Tibial nerve (tissue), 4 donors: Measurements from ENCODE around the gene SOST. TPM values are rescaled to one million over a fixed set of nuclear protein-coding genes. Genes with fewer than 3 reads are reported as not detected.

Experiments
- DNase-seq, 2 donors: peaks; one replicate each; pipeline ENCODE4 v3.0.0-alpha.2; 2019; ENCODE audit warnings: low spot score in 2 of 2
- H3K27ac ChIP-seq, 4 donors: fragments of 200-600 bp; sonication (generic) in 3 of 4; one replicate each; pipeline ENCODE4 v1.5.1; 2017 to 2019; ENCODE audit warnings: mild to moderate bottlenecking in 1 of 4
- H3K27me3 ChIP-seq, 2 donors: fragments of 200-600 bp; sonication (generic) in 1 of 2; one replicate each; pipeline versions ENCODE4 v1.5.1 to v1.6.0; 2017 to 2019
- H3K36me3 ChIP-seq, 3 donors: fragments of 200-600 bp; sonication (generic); one replicate each; pipeline ENCODE4 v1.5.1; 2018 to 2019
- H3K4me1 ChIP-seq, 4 donors: fragments of 200-600 bp; sonication (generic) in 3 of 4; one replicate each; pipeline ENCODE4 v1.5.1; 2017 to 2019
- H3K4me3 ChIP-seq, 4 donors: fragments of 200-600 bp; sonication (generic) in 3 of 4; one replicate each; pipeline ENCODE4 v1.5.1; 2017 to 2019; ENCODE audit warnings: mild to moderate bottlenecking in 1 of 4, moderate library complexity in 1 of 4
- H3K9me3 ChIP-seq, 4 donors: fragments of 200-600 bp; sonication (generic) in 3 of 4; one replicate each; pipeline ENCODE4 v1.5.1; 2017 to 2019
- CTCF ChIP-seq, 5 experiments: fragments of 200-600 bp in 3 of 5; fragments of 450-650 bp in 2 of 5; sonication (generic) in 3 of 5; IDR thresholded peaks; one replicate each; pipeline ENCODE4 v1.5.1; 2016 to 2019; ENCODE audit warnings: antibody characterized with exemption in 5 of 5, mild to moderate bottlenecking in 3 of 5, moderate library complexity in 2 of 5
- EP300 ChIP-seq, 2 donors: sonication (generic); formaldehyde crosslinking; IDR thresholded peaks; one replicate each; pipeline ENCODE4 v1.6.1; 2017; ENCODE audit warnings: antibody characterized with exemption in 2 of 2, mild to moderate bottlenecking in 1 of 2
- POLR2A ChIP-seq, 2 donors: fragments of 450-650 bp; IDR thresholded peaks; one replicate each; pipeline ENCODE4 v1.6.1; 2017; ENCODE audit warnings: antibody characterized with exemption in 2 of 2, mild to moderate bottlenecking in 2 of 2, moderate library complexity in 2 of 2
- WGBS, 2 donors: methylation state at CpG; one replicate each; pipeline ENCODE4 v1.1.5; 2018; 5-methylcytosine and 5-hydroxymethylcytosine counted together
- total RNA-seq, 4 donors: library from RNA; depleted of rRNA; stranded (reverse); fragments of >200 nt; gene quantifications; one replicate each; pipeline ENCODE4 v1.1.0, GENCODE V29; 2016

The SOST gene
- total RNA-seq, 4 donors from 2014 or later = not detected

- H3K4me1 ChIP-seq = peaks cover 0 to 8% (median 0%) of the 10 kb centered on the region in 4 donors
- no peak for DNase-seq
- WGBS, 2 donors = 71 to 77% methylated on average over 8 of the region's 8 CpGs
- no peaks in the 10 kb centered on the region for H3K9me3 ChIP-seq
- TF ChIP-seq EP300 (IDR thresholded peaks at IDR 0.05) (no peak), POLR2A (IDR thresholded peaks at IDR 0.05) (no peak), CTCF (IDR thresholded peaks at IDR 0.05) (no peak)
- H3K27me3 ChIP-seq = no peaks in the 10 kb centered on the region
- no peak overlapping the region for H3K4me3 ChIP-seq
- H3K27ac ChIP-seq = no peak overlapping the region
- H3K36me3 ChIP-seq = no peaks in the 10 kb centered on the region
Observed at GRCh38 chr17:43722870-43723665, 35.5 kb downstream of the SOST start.

- no peaks in the 10 kb centered on the region for H3K36me3 ChIP-seq
- H3K9me3 ChIP-seq = no peaks in the 10 kb centered on the region
- no peak for DNase-seq
- no peaks in the 10 kb centered on the region for H3K27me3 ChIP-seq
- TF ChIP-seq POLR2A (IDR thresholded peaks at IDR 0.05) (no peak), CTCF (IDR thresholded peaks at IDR 0.05) (no peak), EP300 (IDR thresholded peaks at IDR 0.05) (no peak)
- no peak overlapping the region for H3K4me3 ChIP-seq
- peaks cover 0 to 8% (median 0%) of the 10 kb centered on the region in 4 donors for H3K4me1 ChIP-seq
- WGBS, 2 donors = 95 to 96% methylated on average over 3 of the region's 3 CpGs
- no peak overlapping the region for H3K27ac ChIP-seq
Observed at GRCh38 chr17:43722269-43722619, 36.3 kb downstream of the SOST start.

GRCh38 chr17:43721537-43722268, 36.9 kb downstream of the SOST start:
- H3K4me1 ChIP-seq = peaks cover 0 to 8% (median 0%) of the 10 kb centered on the region in 4 donors
- no peak for DNase-seq
- H3K4me3 ChIP-seq = no peak overlapping the region
- no peak for TF ChIP-seq EP300 (IDR thresholded peaks at IDR 0.05)
- TF ChIP-seq POLR2A (IDR thresholded peaks at IDR 0.05) = no peak
- TF ChIP-seq CTCF (IDR thresholded peaks at IDR 0.05) = no peak
- peak overlapping the region in 1 of 4 donors; percentile 85 for H3K27ac ChIP-seq
- no peaks in the 10 kb centered on the region for H3K36me3 ChIP-seq
- WGBS, 2 donors = 86 to 89% methylated on average over 4 of the region's 4 CpGs
- H3K27me3 ChIP-seq = no peaks in the 10 kb centered on the region
- H3K9me3 ChIP-seq = no peaks in the 10 kb centered on the region

GRCh38 chr17:43720311-43721060, 38.1 kb downstream of the SOST start:
- Histone ChIP-seq H3K4me3 (peak overlapping the region; percentile 66 to 95 (median 77)), H3K27me3 (no peaks in the 10 kb centered on the region)
- WGBS, 2 donors = 1% methylated on average over 61 to 62 of the region's 64 CpGs

More at GRCh38 chr17:43720311-43721060, 38.1 kb downstream of the SOST start:
- DNase-seq = peak; percentile 54 to 57
- H3K27ac ChIP-seq = peak overlapping the region; percentile 85 to 96 (median 90)
- no peaks in the 10 kb centered on the region for H3K9me3 ChIP-seq
- peaks cover 0 to 8% (median 0%) of the 10 kb centered on the region in 4 donors for H3K4me1 ChIP-seq
- peak in 1 of 2 donors; percentile 65 for TF ChIP-seq EP300 (IDR thresholded peaks at IDR 0.05)
- TF ChIP-seq CTCF (IDR thresholded peaks at IDR 0.05) = no peak
- peak; percentile 31 to 45 for TF ChIP-seq POLR2A (IDR thresholded peaks at IDR 0.05)
- no peaks in the 10 kb centered on the region for H3K36me3 ChIP-seq
